Measurements from ENCODE around the gene MEGF8.

MEGF8 gene

GRCh38 chr19:42343344-42344110 is 18.1 kb downstream of the MEGF8 start:
- Histone ChIP-seq H3K27me3 (ENCODE audit: insufficient read depth, poor library complexity, severe bottlenecking) (no peaks in the 10 kb centered on the region), H3K27ac (replicated peaks) (no peak overlapping the region), H3K4me3 (replicated peaks; ENCODE audit: insufficient read depth, low read length) (no peak overlapping the region)
- no peak for TF ChIP-seq POLR2AphosphoS5 (IDR thresholded peaks at IDR 0.05; ENCODE audit: low read depth)
- TF ChIP-seq SPI1 (IDR thresholded peaks at IDR 0.05; ENCODE audit: borderline replicate concordance, low read depth), result no peak
- TF ChIP-seq, protein P1, sequence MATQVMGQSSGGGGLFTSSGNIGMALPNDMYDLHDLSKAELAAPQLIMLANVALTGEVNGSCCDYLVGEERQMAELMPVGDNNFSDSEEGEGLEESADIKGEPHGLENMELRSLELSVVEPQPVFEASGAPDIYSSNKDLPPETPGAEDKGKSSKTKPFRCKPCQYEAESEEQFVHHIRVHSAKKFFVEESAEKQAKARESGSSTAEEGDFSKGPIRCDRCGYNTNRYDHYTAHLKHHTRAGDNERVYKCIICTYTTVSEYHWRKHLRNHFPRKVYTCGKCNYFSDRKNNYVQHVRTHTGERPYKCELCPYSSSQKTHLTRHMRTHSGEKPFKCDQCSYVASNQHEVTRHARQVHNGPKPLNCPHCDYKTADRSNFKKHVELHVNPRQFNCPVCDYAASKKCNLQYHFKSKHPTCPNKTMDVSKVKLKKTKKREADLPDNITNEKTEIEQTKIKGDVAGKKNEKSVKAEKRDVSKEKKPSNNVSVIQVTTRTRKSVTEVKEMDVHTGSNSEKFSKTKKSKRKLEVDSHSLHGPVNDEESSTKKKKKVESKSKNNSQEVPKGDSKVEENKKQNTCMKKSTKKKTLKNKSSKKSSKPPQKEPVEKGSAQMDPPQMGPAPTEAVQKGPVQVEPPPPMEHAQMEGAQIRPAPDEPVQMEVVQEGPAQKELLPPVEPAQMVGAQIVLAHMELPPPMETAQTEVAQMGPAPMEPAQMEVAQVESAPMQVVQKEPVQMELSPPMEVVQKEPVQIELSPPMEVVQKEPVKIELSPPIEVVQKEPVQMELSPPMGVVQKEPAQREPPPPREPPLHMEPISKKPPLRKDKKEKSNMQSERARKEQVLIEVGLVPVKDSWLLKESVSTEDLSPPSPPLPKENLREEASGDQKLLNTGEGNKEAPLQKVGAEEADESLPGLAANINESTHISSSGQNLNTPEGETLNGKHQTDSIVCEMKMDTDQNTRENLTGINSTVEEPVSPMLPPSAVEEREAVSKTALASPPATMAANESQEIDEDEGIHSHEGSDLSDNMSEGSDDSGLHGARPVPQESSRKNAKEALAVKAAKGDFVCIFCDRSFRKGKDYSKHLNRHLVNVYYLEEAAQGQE (IDR thresholded peaks at IDR 0.05; ENCODE audit: insufficient replicate concordance, low read depth), result no peak
- no peak for TF ChIP-seq GABPA (IDR thresholded peaks at IDR 0.05; ENCODE audit: low read depth)
- TF ChIP-seq, protein P2, sequence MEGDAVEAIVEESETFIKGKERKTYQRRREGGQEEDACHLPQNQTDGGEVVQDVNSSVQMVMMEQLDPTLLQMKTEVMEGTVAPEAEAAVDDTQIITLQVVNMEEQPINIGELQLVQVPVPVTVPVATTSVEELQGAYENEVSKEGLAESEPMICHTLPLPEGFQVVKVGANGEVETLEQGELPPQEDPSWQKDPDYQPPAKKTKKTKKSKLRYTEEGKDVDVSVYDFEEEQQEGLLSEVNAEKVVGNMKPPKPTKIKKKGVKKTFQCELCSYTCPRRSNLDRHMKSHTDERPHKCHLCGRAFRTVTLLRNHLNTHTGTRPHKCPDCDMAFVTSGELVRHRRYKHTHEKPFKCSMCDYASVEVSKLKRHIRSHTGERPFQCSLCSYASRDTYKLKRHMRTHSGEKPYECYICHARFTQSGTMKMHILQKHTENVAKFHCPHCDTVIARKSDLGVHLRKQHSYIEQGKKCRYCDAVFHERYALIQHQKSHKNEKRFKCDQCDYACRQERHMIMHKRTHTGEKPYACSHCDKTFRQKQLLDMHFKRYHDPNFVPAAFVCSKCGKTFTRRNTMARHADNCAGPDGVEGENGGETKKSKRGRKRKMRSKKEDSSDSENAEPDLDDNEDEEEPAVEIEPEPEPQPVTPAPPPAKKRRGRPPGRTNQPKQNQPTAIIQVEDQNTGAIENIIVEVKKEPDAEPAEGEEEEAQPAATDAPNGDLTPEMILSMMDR (IDR thresholded peaks at IDR 0.05; ENCODE audit: insufficient read depth, low read length), result no peak
- DNase-seq (ENCODE audit: low read depth in 1 of 2, low spot score in 1 of 2), result no peak

- no peak for DNase-seq (ENCODE audit: low read depth in 1 of 2, low spot score in 1 of 2)
- Histone ChIP-seq H3K27ac (replicated peaks) (no peak overlapping the region), H3K27me3 (ENCODE audit: insufficient read depth, poor library complexity, severe bottlenecking) (no peaks in the 10 kb centered on the region), H3K4me3 (replicated peaks; ENCODE audit: insufficient read depth, low read length) (no peak overlapping the region)
- no peak for TF ChIP-seq POLR2AphosphoS5 (IDR thresholded peaks at IDR 0.05; ENCODE audit: low read depth)
- TF ChIP-seq, protein P1 (IDR thresholded peaks at IDR 0.05; ENCODE audit: insufficient replicate concordance, low read depth), result no peak
- no peak for TF ChIP-seq GABPA (IDR thresholded peaks at IDR 0.05; ENCODE audit: low read depth)
- TF ChIP-seq, protein P2 (IDR thresholded peaks at IDR 0.05; ENCODE audit: insufficient read depth, low read length), result no peak
- TF ChIP-seq SPI1 (IDR thresholded peaks at IDR 0.05; ENCODE audit: borderline replicate concordance, low read depth), result no peak
Observed at GRCh38 chr19:42344336-42344893, 19.0 kb downstream of the MEGF8 start.

DNA sequence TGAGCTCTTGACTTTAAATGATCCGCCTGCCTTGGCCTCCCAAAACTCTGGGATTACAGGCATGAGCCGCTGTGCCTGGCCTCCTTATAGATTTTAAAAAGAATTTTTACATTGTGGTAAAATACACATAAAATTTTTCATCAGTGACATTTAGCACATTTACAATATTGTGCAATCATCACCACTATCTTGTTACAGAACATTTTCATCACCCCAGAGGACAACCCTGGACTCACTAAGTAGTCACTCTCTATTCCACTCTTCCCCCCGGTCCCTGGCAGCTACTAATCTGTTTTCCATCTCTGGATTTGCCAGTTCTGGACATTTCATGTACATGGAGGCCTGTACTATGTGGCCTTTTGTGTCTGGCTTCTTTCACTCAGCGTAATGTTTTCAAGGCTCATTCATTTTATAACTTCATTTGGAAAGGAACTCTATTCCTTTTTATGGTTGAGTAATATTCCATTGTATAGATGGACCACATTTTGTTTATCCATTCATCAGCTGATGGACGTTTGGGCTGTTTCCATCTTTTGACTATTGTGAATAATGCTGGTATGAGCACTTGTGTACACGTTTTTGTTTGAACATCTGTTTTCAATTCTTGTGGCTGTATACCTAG is 19.9 kb downstream of the MEGF8 start:
- Histone ChIP-seq H3K4me3 (replicated peaks; ENCODE audit: insufficient read depth, low read length) (no peak overlapping the region), H3K27me3 (ENCODE audit: insufficient read depth, poor library complexity, severe bottlenecking) (no peaks in the 10 kb centered on the region), H3K27ac (replicated peaks) (no peak overlapping the region)
- TF ChIP-seq, protein P1 (IDR thresholded peaks at IDR 0.05; ENCODE audit: insufficient replicate concordance, low read depth), result no peak
- no peak for TF ChIP-seq POLR2AphosphoS5 (IDR thresholded peaks at IDR 0.05; ENCODE audit: low read depth)
- TF ChIP-seq GABPA (IDR thresholded peaks at IDR 0.05; ENCODE audit: low read depth), result no peak
- no peak for TF ChIP-seq SPI1 (IDR thresholded peaks at IDR 0.05; ENCODE audit: borderline replicate concordance, low read depth)
- TF ChIP-seq, protein P2 (IDR thresholded peaks at IDR 0.05; ENCODE audit: insufficient read depth, low read length), result no peak
- DNase-seq (ENCODE audit: low read depth in 1 of 2, low spot score in 1 of 2), result no peak

Measured in HL-60 (cell line).